Cerebellar nuclear complex (tissue), 1 donor: ENCODE results near the gene BRINP1.

Experiments used
- DNase-seq, 2 experiments: peaks; one replicate each; lab custom pipeline; 2025; lab: John Stamatoyannopoulos, UW

Gene BRINP1, protein sequence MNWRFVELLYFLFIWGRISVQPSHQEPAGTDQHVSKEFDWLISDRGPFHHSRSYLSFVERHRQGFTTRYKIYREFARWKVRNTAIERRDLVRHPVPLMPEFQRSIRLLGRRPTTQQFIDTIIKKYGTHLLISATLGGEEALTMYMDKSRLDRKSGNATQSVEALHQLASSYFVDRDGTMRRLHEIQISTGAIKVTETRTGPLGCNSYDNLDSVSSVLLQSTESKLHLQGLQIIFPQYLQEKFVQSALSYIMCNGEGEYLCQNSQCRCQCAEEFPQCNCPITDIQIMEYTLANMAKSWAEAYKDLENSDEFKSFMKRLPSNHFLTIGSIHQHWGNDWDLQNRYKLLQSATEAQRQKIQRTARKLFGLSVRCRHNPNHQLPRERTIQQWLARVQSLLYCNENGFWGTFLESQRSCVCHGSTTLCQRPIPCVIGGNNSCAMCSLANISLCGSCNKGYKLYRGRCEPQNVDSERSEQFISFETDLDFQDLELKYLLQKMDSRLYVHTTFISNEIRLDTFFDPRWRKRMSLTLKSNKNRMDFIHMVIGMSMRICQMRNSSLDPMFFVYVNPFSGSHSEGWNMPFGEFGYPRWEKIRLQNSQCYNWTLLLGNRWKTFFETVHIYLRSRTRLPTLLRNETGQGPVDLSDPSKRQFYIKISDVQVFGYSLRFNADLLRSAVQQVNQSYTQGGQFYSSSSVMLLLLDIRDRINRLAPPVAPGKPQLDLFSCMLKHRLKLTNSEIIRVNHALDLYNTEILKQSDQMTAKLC

DNA sequence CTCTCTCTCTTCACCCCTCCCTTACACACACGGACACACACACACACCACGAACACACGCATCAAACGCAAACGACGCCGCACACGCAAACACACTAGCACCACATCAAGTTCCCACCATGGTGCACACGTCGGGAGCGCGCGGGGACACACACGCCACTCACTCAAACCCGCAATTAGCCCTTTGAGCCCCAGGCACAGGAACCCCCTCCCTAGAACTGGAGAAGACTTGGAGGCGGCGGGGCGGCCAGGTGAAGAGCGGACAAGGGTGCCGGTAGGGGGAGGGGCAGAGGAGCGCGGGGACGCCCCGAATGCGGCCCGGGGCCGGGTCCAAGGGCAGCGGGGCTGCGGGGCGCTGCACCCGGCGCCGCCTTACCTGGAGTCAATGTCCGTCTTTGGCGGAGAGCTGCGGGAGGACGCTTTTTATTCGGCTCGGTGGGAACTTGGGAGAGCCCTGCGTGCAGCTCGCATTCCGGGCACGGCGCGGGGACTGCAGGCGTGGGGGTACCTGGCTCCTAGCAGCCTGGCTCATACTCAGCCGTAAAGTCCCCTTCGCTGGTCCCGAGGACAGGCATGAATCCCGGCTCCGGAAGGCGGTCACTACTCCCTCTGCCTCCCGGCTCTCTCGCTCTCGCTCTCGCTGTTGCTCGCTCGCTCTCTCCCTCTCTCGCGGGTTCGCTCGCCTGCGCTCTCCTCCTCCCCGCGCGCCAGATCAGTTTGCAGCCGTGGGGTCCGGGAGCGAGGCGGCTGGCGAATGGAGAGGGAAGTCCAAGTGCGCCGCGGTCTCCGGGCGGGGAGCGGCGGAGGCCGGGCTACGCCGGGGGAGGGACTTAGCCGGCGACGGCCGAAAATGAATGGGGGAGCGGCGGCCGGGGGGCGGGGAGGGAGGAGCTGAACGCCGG is at the start of gene BRINP1:
Gene BRINP1 (minus strand): TSS at position 755 of the 901 bp plus-strand sequence. CDS start 56,080 bp downstream, outside the sequence.
- peak in 1 of 2 experiments; percentile 75 for DNase-seq

DNA sequence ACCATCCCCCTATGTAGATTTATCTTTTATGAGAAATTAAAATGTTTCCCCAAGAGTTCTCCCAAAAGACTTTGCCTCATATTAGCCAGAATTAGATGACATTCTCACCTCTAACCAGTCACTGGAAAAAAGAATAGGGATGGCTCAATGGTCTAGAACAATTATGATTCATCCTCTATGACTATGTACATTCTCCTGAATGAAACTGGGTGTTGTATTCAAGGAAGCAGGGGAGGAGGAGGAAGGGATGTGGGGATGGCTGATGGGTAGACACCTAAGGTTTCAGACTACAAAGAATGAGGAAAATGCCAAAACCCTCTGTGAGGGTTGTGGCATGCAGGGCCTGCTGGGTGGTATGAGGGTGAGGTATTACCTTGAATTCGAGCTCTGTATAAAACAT is 49.5 kb upstream of the BRINP1 start:
- no peak for DNase-seq

DNA sequence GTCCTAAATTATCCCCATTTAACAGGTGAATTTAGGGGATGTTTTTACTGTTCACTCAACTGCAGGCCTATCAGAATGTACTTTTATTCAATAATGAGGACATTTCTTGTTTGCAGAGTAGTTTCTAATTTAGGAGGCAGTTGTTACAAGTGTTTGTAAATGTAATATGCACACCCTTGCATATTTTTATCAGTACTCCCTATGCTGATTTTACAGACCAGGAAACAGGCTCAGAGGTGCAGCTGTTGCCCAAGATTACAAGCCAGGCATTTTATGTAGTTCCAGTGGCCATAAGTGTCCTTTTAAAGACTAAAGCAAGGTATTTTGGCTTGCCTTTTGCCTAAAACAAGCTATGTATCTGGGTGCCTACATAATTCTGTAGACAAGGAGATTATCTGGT is 47.6 kb upstream of the BRINP1 start:
- DNase-seq: no peak

DNA sequence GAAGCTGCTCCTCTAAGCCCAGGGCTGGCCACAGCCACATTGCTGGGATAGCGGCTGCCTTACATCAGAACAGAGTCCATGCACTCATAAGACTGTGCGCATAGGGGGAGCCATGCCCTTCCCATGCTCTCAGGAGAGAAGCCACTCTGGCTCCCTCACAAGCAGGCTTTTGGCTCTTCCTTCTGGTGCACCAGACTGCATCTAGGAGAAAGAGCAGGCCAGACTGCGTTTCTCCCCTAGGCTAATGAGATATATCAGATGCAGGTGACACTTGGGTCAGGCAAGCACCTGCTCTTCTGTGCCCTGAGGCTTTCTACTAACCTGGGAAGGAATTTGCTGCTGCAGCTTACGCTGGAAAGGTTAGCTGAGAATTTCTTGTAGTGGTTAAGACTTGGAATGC is 43.2 kb upstream of the BRINP1 start:
- no peak for DNase-seq

DNA sequence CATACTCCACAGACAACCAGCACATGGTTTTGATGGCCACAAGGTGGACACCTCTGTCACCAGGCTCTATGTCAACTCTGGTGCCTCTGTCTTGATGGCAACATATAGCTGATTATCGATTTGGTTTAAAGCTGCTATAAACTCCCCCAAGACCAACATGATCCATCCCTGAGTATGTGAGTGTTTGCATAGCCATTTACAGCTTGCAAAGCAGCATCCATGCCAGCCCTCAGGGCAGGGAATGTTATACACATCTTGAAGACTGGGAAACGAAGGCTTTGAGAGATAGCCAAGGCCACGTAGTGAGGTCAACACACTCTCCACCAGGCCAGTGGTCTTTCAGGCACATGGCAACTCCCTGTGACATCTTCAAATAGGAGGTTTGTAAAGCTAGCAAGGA is 40.3 kb upstream of the BRINP1 start:
- no peak for DNase-seq

DNA sequence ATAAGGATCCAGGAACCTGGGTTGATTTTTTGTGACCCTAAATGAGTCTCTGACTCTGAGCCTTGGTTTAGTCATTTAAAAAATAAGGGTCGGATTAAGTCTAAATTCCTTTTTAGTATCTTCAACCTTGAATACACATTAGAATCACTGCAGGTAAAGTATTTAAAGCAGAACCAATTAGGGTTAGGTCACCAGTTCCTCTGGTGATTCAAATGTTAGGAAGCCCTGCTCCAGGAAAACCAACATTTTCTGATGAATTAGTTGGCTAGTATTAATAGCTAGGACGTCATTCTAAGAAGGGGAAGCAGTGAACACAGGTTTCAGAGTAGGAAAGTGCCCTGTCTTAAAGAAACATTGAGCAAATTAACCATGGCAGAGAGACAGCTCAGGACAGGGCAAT is 31.4 kb upstream of the BRINP1 start:
- DNase-seq: no peak

DNA sequence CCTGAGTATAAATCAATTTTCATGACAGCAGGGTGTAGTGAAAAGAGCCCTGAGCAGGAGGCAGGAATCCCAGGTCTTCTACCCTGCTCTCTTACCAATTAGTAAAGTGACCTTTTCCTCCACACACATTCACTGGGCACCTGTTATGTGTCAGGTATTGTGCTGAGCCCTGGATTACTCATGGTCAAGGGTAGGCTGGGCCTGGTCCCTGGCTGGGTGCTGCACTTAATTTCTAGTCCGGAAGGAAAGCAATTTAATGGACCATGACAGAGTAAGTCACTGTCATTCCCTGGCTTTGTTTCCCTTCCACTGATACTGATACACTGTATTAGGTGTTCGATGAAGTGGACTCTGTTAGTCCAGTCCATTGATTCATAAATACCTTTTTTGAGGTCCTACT is 29.1 kb upstream of the BRINP1 start:
- no peak for DNase-seq

DNA sequence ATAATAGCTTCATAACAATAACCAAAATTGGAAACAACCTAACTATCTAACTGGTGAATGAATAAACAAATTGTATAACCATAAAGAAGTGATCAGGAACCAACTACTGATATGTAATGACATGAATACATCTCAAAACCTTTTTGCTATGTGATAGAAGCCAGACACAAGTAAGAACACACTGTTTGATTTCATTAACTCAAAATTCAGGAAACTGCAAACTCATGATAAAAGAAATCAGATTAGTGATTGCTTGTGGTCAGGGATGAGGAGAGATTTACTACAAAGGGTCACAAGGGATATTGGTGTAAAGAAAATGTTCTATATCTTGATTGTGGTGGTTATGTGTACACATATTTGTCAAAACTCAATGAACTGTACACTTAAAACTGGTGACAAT is 22.6 kb upstream of the BRINP1 start:
- DNase-seq: no peak

DNA sequence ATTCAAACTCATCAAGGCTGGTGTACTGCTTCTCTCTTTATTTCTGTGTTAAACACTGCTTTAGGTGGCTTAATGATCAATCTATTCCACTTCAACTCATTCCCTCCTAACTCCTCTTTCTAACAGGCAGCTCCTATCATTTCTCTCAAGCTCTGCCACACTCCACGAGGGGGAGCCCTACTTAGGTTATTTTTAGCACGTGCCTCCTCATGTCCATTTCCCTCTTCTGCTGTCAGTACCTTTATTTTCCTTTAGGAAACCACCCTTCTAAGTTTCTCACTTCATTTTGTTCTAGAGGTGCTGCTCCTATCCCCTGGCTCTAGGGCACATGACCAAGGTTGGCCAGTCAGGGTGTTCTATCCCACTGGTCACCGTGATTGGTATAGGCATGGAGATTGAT is 6.7 kb upstream of the BRINP1 start:
- no peak for DNase-seq

DNA sequence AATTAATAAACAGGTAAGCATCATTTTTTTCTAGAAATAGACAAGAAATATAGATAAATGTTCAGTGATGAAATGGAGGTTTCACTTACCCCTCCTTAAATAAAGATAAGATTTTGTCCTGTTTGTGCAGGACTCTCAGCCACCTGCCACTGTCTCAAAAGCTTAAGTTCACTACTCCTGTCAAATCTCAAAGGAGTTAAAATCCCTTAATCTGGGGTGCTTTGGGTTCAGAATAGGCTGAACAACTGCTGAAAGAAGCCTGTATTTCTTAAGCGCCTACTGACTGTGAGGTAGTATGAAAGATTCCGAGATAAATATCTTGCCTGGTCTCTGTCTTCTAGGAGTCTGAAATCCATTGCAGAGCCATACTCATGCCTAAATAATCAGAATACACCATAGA is 3.7 kb upstream of the BRINP1 start:
- no peak for DNase-seq

DNA sequence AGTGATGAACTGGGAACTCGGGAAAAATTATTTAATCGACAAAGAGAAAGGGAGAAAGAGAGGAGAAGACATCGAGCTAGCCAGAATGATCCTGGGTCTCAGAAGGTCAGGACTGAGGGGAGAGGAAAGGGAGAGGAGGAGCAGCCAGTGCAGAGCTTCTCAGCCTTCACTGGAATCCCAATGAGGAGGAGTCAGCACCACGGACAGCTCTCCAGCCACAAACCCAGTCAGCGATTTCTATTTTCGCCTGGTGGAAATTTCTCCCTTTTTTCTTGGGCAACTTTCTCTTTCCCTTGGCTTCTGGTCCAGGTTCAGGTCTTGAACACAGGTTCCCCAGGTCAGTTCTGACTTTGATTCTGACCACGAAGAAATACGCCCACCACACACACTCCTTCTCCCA is 1.6 kb upstream of the BRINP1 start:
- DNase-seq: no peak

DNA sequence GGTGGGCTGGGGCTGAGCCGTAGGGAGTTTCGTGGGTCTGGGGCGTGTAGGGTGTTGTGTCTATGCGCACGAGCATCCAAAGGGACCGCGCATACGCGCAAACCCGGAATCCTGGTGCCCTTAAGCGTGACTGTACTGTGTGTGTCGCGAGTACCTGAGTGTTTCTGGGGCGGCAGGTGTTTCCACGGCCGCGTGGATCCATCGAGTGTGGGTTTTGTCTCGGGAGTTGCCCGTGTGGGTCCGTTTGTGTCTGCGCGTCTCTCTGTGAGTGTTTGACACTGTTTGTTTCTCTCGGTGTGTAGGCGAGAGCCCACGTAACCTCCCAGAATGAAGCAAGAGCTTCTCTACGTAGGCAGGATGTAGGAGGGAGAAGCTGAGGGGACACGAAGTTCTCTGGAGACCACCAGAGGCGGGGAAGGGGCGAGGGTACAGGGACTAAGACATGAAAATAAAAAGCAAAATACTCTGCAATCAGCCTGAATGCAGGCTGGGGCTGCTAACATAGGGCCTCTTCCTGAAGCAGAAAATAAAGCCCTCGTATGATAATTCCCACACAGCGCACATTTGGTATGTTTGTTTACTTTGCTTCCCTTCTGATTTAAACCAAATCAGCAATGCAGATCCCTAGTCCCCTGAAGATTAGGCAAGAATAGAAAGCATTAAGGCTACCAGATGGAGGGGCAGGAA is 588 bp upstream of the BRINP1 start:
- no peak for DNase-seq

DNA sequence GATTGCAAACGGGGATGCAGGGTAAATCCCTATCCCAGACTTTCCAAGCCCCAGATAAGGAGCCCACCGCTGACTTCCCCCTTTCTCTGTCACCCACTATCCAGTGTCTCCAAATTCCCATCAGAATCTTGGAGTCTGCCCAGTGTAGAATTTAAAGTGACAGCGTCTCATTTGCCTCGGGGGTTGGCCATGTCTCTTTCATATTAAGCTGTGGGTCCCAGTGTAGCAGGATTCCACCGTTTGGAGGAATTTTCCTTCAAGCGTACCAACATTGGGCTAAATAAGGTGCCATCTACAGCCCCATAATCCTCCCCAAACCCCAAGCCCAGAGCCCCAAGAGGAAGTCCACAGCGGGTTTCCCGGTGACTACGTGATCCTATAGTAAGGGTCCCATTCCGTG is 1.1 kb downstream of the BRINP1 start:
- DNase-seq: peak in 1 of 2 experiments; percentile 38

DNA sequence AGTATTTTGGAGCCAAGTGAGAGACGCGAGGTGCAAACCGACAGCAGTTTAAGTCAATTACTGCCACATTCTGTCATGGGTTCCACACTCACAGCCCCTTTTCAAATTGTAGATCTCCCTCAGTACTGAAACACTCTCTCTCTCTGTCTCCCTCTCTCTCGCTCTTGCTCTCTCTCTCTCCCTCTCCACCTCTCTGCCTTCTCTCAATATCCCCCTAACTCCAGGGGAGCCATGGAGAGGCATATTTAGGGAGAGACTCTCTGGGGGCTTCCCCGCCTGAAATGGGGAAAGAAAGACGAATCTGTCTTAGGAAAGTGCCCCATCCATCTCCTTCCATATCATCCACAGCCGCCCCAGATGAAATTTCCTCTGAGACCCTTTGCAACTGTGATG is 1.6 kb downstream of the BRINP1 start:
- DNase-seq: no peak

DNA sequence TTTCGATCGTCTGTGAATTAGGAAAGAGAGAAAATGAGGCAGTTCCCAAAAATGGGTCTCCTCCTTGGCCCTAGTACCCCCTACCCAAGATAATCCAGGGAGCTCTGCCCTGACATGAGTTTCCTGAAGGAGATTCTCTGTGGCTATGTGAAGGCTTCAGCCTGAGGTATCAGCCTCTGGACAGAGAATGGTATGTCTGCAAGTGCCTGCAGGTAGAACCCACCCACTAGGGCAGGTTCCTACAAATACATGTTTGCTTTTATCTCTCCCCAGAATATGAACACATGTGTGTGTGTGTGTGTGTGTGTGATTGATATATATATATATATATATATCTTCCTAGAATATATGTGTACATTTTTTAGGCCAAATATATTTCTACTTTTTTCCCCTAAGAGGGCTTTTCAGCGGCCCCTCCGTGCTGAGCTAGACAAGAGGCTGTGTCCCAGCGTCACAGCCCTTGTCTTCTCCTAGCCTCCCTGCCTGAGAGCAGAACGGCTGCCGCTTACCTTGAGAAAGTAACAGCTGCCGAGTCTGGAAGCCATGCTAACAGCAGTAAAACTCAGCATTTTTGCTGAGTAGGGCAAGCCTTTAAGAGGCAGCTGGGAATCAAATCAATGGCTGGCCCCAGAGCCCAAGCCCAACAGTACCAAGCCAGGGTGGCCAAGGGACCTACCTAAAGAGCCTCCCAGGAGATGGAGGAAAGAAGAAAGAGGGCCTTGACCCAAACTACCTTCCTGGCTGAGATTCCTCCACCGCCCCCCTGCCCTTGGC is 2.1 kb downstream of the BRINP1 start:
- no peak for DNase-seq

DNA sequence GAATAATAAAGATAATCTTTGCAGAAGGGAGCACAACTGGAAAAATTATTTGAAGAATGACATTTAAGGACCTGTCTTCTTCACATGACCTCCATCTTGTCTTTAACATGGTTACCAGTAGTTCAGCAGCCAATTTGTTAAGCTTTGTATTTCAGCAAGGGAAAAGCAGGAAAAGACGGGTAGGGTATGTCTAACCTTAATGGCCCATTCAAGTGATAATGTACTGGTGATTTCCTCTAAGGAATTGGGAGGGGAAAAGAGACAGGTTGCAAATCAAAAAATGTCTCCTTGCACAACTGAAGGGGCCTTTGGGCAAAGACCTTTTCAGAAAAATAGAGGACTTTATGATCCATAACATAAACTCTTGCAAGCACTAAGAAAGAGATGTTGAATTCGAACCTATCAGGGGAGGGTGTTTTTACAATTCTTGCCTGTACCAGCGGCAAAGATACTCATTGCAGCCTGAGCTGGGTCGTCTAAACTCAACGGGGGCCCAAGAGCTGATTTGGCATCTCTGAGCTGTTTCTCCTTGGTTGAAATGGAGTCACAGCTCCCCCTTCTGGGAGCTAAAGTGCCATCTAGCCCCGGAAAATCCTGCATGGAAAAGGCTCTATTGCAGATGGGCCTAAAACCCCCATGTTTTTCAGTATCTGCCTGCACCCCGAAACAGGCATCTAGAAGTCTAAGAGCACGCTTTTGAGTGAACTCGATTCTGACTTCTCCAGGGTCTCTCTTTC is 3.8 kb downstream of the BRINP1 start:
- peak; percentile 22 to 85 for DNase-seq

DNA sequence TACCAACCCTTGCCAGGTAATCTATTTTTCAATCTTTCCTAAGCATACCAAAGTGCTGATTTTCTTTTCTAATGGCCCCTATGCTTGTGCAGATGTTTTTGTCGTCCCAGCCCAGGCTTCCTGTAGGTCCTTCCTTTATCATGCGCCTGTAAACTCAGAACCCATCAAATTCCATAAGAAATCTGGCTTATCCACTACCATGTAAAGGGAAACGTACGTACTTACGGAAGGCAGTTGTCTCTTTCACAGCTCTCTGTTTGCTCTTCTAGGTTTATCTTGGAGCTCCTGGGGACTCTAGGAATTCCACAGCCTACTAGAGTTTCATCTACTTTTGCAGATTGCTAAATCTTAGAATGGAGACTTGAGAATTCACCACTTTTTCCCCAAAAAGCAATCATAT is 9.0 kb downstream of the BRINP1 start:
- no peak for DNase-seq

DNA sequence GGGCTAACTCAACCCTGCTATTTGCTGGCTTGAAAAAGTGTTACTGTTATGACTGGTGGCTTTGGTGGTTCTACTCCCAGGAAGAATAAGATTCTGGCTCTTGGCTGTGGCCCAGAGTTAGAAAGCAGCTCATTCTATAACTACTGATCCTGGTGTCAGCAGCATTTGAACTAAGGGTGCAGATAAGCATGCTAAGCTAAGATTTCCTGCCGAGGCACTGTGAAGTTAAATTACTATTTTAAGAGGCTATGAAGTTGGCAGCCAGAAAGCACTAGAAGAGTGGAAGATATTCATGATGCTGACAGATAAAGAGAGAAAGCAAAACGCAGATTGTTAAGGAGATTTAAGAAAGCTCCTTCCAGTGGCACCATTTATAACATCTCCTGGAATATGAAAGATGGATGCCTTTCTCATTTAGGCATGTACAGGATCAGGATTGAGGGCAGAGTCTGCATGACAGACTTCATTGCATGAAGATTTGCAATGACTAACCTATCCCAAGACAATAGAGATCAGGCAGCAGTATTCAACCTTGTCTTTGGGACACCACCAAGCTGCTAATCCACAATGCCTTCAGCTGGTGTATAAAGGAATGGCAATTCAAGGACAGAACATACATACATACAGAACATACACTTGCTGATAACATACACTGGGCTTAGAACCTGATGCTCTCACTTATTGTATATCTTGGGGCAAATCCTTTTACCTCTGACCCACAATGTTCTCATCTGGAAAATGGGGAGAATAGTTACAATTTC is 11.7 kb downstream of the BRINP1 start:
- no peak for DNase-seq

DNA sequence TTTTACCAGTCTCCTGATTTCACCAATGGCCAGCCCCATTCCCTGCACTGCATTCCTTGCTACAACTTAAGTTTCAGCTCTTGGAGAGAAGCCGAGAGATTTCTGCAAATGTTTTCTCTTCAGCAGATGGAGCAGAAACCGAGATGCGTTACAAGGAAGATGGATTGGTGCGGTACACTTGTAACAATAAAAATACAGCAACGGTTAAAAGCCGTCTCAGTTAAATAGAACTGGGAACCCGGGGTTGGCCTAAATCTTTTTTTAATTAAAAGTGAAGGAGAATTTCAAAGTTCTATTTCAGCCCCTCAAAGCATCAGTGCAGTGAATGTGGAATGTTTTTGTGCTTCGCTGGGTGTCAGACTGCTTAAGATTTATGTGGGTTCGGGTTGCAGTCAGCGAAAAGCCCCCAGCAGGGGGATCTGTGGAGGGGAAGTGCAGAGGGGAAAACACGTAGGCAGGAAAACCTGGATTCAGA is 19.8 kb downstream of the BRINP1 start:
- no peak for DNase-seq
